Measurements from ENCODE around the gene NFATC2.
A peak's percentile ranks its signal among the peaks of the same experiment; 100 is the strongest.

Gene NFATC2

GRCh38 chr20:51426718-51427650 lies 115.5 kb downstream of the NFATC2 start:
- no peak for DNase-seq

- no peak for DNase-seq
These were observed 117.0 kb downstream of the NFATC2 start for GRCh38 chr20:51425347-51426106.

GRCh38 chr20:51424270-51425117 lies 118.0 kb downstream of the NFATC2 start:
- no peak for DNase-seq

GRCh38 chr20:51423810-51424209 lies 118.7 kb downstream of the NFATC2 start:
- DNase-seq, result no peak

- no peak for DNase-seq
These were observed 119.2 kb downstream of the NFATC2 start for GRCh38 chr20:51423290-51423667.

- no peak for DNase-seq
These were observed 119.8 kb downstream of the NFATC2 start for GRCh38 chr20:51422514-51423289.

- DNase-seq, result no peak
These were observed 121.7 kb downstream of the NFATC2 start for GRCh38 chr20:51420805-51421204.

- peak; percentile 77 for DNase-seq
These were observed 122.4 kb downstream of the NFATC2 start for GRCh38 chr20:51420111-51420510.

- no peak for DNase-seq
These were observed 122.9 kb downstream of the NFATC2 start for GRCh38 chr20:51419646-51420045.

- DNase-seq, result peak; percentile 43
These were observed 123.3 kb downstream of the NFATC2 start for GRCh38 chr20:51419231-51419630.

- DNase-seq, result no peak
These were observed 124.4 kb downstream of the NFATC2 start for GRCh38 chr20:51418137-51418529.

- no peak for DNase-seq
These were observed 125.0 kb downstream of the NFATC2 start for GRCh38 chr20:51417250-51418136.

- DNase-seq, result no peak
These were observed 125.8 kb downstream of the NFATC2 start for GRCh38 chr20:51416532-51417249.

- DNase-seq, result no peak
These were observed 128.7 kb downstream of the NFATC2 start for GRCh38 chr20:51413857-51414256.

- no peak for DNase-seq
These were observed 129.5 kb downstream of the NFATC2 start for GRCh38 chr20:51412951-51413481.

GRCh38 chr20:51412333-51412871 lies 130.1 kb downstream of the NFATC2 start:
- no peak for DNase-seq

- DNase-seq, result no peak
These were observed 130.6 kb downstream of the NFATC2 start for GRCh38 chr20:51411870-51412269.

- DNase-seq, result no peak
These were observed 131.8 kb downstream of the NFATC2 start for GRCh38 chr20:51410586-51411325.

Data from NCI-H226 (cell line).